ENCODE measurements around the gene OR2A42.
"Not testable (repeated sequence)": the region's sequence is repeated elsewhere in the genome, so short reads cannot be mapped to it uniquely, and the experiment has no call there.

DNA sequence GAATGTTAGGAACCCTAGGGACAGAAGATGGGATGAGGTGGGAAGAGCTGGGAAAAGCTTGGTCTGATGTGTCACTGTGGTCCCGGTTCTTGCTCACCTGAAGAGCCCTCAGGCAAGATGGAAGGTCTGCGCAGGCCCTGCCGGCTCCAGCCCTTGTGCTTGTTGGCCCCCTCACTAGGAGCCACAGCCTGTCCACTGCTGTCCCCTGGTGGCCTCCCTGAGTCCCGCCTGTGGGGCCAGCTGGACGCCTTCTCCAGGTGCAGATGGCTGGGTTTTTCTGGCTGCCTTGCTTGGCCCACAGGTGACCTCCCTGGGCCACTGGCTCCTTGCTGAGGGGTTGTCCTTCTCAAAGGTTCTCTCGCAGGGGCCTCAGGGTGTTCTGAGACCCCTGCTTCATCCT, 44.3 kb upstream of the OR2A42 start:
- TF ChIP-seq KLF10 (tag by site-specific recombination; IDR thresholded peaks at IDR 0.05); MYNN (tag by site-specific recombination; IDR thresholded peaks at IDR 0.05; ENCODE audit: borderline replicate concordance): not testable (repeated sequence)
